Measurements from ENCODE around the gene TMEM185B.
"Not testable (repeated sequence)": the region's sequence is repeated elsewhere in the genome, so short reads cannot be mapped to it uniquely, and the experiment has no call there.

The TMEM185B gene

DNA sequence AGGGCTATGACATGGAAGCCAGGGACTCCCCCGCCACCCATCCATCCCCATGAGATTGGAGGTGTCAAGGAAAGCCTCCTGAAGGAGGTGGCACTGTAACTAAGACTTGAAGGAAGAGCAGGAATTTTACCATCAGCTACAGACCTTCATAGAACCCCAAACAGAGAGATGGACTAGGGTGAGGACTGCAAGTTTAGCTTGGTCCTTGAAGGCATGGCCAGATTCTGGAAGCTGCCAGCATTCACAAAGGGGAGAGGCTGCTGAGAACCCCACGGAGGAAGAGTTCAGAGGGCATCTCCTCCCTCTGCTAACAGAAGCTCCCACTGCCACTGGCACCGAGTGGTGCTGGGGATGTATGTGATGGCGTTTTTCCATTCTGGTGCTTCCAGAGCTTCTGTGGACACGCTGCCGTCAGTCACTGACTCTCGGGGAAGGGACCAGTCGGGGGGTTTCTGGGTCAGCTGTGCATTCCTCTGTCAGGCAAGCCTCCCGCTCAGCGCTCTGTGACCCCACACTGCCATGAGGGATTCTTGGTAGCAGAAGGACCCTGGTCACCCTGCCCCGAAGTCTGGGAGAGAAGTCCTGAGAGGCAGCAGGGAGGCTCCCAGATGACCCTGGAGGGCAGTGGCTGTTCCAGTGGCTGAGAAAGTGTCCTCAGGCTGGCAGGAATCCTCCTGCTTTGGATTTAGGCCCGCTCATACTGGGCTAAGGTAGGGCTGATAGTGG lies 18.1 kb downstream of the TMEM185B start:
- no peak for FAIRE-seq

DNA sequence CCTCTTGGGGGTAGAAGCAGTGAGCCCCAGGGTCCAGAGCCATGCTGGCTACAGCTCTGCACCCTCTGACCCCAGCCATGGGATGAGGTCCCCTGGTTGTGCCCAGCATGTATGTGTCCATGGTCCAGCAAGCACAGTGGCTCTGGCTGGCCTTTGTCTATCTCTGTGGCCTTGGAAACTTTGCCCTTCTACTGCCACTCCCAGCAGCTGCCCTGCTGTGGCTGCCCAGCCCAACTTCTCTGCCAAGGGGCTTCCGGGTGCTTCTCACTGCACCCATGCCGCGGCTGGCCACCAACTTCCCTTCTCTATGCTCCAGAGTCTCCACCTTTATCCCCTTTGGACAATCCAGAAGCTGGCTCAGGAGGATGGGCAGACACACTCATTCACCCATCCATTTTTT lies 18.8 kb downstream of the TMEM185B start:
- no peak for FAIRE-seq

DNA sequence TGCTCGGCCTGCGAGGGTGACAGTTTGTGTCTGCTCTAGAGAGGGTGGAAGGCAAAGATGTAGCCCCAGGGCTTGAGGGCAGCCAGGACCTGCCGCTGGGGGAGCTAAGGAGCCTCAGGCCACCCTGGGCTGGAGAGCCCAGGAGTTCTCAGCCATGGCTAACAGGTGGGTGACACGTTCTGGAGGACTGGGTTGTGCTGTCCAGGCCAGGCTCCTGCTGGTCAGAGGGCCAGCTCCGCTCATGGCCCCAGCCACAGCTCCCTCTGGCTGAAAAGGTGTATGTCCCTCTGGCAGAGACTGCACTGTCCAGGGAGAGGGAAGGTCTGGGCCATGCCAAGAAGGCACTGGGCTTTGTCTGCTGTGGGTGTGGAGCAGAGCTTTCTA lies 19.2 kb downstream of the TMEM185B start:
- FAIRE-seq: no peak

DNA sequence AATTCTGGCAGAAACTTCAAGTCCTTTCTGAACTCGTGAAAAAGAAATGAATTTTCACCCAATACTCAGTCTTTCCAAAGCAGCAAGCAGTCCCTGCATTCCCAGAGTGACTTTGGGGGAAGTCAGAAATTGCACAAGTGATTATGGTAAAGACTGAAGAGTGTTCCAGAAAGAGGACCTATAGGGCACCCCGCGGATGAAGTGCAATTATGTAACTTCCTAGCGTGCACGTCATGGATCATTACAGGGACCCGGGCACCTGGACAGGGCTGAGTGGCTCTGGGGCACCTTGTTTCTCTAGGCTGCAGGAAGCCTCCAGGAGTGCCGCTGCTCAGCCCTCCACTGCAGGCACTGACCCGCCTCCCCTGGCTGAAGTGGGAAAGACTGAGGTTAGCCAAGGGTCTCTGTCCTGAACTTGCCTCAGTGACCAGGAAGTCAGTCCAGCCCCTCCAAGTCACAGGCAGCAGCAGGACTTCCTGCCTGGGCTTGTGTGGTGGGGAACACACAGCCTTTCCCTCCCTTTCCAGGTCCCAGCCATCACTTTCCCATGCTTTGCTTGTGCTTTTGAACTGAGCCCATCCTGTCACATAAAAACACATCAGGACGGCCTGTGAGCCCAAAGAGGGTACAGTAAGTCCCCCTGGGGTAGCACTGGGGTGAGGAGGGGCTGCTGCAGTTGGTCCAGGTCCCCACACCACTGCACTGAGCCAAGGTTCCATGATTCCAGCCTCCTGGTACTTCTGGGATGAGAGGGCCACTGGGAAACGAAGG lies 19.8 kb downstream of the TMEM185B start:
- FAIRE-seq: no peak

DNA sequence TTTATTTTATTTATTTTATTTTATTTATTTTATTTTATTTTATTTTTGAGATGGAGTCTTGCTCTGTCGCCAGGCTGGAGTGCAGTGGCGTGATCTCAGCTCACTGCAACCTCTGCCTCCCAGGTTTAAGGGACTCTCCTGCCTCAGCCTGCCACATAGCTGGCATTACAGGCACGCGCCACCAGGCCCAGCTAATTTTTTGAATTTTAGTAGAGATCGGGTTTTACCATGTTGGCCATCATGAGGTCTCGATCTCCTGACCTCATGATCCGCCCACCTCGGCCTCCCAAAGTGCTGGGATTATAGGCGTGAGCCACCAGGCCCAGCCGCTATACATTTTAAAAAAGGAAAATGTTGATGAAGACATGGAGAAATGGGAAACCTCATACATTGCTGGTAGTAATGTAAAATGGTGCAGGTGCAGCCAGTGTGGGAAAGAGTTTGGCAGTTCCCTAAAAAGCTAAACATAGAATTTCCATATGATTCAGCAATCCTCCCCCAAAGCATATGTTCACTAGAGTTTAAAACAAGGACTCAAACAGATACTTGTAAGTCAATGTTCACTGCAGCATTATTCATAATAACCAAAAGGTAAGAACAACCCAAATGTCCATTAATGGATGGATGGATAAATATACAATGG lies 23.3 kb downstream of the TMEM185B start:
- not testable (repeated sequence) for FAIRE-seq

DNA sequence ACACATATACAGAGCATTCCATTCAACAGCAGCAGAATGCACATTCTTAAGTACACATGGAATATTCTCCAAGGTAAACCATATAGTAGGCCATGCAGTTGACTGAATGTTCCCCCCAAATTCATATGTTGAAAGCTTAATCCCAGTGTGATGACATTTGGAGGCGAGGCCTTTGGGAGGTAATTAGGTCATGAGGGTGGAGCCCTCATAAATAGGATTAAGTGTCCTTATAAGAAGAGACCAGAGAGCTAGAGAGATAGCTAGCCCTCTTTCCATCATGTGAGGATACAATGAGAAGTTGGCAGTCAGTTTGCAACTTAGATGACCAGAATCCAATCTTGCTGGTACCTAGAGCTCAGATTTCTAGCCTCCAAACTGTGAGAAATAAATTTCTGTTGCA lies 27.6 kb downstream of the TMEM185B start:
- no peak for FAIRE-seq

DNA sequence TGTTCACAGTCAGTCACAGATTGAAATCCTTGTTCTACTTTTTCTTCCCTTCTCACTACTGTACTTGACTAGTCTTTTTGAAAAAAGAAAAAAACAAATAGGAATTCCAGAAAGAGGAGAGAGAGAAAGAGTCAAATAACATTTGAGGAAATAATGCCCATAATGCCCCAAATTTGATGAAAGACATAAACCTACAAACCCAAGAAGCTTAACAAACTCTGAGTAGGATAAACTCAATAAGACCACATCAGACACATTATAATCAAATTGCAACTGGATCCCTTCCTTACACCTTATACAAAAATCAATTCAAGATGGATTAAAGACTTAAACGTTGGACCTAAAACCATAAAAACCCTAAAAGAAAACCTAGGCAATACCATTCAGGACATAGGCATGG lies 30.9 kb downstream of the TMEM185B start:
- FAIRE-seq: no peak

DNA sequence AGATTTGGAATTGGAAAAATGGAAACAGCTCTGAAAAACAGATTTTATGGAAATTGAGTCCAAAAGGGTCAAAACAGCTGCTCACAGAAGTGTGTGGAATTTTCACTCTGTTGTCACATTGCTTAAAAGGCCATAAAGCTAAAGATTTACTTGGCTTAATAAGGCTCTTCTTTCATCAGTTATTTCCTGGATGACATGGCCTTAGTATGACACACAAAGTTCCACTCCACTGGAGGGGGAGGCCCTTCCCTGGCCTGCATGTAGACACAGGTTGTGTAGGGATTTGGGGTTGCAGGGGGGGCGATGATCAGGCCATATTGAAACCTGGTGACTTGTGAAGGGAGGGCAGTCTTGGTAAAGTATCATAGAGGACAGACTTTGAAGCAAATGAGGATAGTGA lies 34.0 kb downstream of the TMEM185B start:
- no peak for FAIRE-seq

DNA sequence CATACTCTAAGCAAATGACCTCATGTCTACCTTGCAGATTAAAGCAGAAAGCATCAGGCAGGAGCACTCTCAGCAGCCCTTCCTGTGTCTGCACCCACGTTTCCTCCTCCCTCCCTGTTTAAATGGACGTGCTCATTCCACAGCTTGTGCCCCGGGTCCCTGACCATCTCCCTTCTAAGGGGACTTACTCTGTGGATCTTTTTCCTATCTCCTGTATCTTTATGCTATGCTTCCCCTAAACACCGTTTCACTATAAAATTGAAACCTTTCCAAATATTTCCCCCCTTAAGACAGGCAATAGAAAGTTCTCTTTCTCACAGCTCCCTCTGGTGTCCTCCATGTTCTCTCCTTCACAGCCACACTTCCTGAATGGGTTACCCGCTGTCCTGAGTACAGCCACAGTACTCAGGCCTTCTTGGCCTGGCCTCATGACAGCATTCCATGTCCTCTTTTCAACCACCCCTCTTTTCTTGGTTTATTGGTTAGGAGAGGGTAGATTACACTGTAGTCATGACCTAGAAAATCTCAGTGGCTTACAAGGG lies 41.1 kb downstream of the TMEM185B start:
- FAIRE-seq: no peak

DNA sequence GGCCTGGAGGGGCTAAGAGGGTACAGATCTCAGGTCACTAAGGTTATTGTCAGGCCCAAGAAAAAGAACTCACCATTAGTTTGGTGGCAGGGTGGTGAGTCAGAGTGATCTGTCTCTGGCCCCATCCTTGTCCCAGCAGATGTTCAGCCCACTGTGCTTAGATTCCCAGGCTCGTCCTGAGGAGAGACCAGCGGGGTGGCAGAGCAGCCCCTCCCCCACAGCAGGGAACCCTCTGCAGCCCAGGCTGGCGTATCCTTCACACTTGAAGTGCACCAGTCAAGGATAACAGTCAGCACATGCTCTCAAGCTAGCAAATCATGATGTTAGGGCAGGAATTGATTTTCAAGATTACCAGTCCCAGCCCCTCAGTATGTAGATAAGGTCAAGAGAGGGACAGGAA lies 43.1 kb downstream of the TMEM185B start:
- FAIRE-seq: no peak

DNA sequence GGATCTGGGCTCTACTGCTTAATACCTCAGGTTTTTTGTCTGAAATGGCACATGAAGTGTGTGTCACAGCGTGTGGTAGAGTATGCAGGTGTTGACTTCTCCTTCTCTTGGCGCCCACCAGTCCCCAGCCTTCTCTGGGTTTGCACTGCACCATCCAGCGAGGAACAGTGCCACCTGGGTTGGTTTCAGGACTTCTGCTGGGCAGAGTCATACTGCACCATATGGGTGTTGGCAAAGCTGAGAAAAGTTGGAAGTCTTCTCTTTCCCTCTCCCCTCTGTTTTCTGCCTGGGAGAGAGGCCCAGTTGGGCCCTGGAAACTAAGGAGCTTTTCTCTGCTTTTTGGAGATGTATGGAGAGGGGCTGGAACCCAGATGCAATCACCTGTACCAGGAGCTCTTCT lies 43.8 kb downstream of the TMEM185B start:
- no peak for FAIRE-seq

DNA sequence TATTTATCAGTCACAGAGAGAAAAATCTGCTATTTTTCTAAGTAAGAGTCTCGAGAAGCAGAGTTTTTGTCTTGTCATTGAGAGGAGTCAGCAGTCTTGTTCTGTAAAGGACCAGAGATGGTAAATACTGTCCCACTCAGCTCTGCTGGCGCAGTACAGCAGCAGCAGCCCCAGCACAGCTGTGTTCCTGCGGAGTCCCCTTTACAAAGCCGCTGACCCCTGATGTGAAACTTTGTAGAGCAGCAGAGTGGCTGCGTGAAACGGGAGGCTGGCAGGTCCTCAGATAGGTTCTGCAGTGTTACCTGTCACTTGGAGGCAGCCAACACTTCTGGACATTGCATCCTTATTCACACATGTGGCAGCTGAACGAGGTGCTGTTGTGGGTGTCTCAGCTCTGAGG lies 45.2 kb downstream of the TMEM185B start:
- FAIRE-seq: no peak

DNA sequence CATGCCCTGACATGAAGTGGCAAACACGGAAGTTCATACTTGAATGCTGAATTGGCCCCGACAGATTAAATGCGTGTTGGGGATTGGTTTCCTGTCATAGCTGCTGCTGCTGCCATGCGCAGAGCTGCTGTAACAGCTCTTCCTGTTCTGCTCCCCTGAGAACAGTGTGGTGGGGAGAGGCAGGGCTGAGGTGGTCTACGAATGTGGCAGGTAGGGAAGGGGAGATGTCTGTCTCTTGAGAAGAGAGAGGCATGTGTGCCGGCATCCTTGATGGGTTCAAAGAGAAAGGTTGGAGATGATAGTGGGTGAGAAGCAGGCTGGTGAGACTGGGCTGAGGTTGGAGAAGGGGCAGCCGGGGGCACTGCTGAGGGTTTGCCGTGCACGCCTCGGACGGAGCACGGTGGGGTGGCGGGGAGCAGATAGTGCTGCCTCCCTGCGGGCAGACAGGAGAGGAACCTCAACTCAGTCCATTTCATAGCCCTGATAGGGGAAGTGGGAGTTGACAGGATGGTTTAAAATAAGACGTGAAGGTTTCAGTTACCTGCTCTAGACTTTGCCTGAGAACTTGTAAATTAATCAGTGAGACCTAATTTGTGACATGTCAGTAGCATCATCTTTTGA lies 46.1 kb downstream of the TMEM185B start:
- FAIRE-seq: no peak

DNA sequence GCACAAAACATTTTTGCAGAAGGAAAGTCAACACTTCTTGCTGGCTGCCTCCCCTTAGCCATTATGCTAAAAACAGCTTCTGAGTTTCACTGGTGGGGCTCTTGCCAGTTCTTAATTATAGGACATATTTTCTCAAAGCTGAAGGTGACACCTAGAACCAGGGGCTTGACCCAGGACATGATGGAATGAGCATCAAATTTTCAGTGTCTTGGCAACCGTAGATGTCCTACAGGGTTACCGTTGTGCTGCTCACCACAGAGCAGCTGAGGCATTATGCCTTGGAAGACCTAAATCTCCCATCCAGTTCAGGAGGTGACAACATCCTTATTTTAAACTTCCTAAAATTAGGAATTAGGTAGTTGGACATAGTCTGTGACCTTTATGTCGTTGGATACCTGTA lies 46.7 kb downstream of the TMEM185B start:
- FAIRE-seq: no peak

DNA sequence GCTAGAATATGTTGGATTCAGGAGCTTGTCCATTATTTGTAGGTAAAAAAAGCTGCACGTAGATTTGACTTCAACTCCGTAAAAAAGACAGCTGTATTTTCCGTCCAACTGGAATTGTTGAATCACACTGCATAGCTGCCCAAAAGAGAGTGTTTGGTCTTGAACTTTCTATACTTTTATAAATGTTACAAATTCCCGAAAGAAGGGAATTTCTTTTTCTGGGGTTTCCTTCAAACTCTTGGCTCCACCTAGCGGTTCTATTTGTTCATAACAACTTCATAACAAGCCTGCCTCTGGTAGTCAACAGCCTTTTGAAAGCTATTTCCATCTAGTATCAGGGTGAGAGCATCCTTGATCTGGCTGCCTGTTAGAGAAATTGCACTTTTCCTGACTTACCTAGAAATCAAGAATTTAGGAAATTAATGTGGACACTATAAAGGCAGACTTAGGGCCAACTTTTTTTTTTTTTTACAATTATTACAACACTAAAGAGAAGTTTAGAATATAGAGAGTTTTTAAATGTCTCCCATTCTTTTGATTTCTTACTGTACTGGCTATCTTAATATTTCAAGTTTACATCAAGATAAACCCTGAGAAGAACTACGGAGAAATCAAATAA lies 48.1 kb downstream of the TMEM185B start:
- peak; percentile 67 for FAIRE-seq

Measured in endometrium (tissue), 2 donors.